ENCODE measurements around the gene CLDN6.

Gene CLDN6

DNA sequence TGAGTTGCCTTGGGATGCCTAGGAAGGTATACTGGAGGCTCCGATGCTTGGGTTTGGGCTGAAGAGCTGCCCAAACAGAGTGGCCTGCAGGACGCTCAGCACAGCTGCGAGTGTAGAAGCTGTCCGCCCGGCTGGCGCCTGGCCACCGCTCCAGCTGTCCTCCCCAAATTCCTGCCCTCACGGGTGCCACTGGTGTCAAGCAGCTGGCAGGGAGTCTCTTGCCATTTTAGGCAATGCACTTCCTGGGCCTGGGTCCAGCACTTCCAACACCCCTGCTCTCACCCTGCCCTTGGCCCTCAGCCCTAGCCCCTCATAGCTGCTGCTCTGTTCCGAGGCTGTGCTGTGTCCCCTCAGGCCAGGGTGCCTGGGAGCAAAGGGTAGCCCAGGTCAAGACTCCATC is 32.5 kb downstream of the CLDN6 start:
- DNase-seq: peak; percentile 69

DNA sequence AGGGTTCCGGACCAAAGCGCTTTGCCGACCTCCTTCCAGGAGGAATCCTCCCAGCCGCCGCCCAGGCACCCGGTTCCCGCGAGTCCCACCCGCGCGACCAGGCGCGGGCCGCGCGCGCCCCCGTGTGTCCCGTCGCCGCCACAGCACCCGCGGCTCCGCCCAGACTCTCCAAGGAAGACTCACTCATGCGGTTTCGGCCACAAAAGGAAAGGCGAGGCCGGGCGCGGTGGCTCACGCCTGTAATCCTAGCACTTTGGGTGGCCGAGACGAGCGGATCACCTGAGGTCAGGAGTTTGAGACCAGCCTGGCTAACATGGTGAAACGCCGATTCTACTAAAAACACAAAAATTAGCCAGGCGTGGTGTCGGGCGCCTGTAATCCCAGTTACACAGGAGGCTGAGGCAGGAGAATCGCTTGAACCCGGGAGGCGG is 34.3 kb downstream of the CLDN6 start:
- DNase-seq: peak; percentile 92

DNA sequence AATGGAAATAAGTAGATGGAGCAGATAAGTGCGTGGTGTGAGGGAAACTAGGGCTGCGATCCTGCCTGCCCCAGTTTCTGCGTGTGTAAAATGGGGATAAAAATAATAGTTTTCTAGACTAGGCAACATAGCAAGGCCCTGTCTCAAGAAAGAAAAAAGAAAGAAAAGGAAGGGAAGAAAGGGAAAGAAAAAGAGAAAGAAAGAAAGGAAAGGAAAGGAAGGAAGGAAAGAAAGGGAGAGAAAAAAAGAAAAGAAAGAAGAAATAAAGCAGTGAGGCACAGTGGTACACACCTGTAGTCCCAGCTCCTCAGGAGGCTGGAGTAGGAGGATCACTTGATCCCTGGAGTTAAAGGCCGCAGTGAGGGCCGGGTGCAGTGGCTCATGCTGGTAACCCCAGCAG is 35.6 kb downstream of the CLDN6 start:
- no peak for DNase-seq

DNA sequence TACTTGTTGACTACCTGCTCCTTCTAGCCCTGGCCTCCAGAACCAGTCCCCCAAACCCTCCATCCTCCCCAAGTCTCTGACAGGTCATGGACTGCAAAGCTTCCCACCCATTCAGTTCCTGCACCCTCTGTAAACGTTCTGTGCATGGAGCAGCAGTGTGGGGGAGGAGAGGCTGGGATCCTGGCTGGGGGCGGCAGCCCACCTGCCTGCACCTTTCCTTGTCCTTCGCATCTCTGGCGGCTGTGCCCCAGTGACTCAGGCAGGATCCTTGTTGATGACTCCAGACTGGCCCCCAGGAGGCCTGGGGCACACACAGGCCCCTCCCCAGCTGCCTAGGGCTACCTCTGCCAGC is 36.1 kb downstream of the CLDN6 start:
- peak; percentile 38 for DNase-seq

DNA sequence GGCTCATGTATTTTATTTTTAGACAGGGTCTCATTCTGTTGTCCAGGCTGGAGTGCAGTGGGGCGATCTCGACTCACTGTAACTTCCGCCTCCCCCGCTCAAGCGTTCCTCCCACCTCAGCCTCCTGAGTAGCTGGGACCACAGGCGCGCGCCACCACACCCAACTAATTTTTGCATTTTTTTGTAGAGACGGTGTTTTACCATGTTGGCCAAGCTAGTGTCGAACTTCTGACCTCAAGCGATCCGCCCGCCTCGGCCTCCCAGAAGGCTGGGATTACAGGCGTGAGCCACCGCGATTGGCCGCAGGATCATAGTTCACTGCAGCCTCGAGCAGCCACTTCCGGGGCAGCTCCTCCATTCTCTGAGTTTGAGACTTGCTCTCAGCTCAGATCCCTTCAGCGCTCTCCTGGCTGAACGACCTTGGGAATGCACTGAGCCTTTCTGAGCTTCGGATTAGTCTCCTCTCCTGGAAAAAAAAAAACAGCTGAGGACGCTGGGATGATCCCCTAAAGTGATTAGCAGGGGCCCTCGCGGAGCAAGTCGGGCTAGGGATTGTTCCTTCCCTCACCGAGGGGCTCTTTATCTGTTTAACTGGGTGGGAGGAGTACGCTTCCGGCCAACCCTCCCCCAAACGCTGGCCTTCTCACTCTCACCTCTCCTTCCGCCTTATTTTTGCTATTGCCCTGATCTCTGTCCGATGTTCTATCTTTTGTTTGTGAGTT is 36.6 kb downstream of the CLDN6 start:
- no peak for DNase-seq

DNA sequence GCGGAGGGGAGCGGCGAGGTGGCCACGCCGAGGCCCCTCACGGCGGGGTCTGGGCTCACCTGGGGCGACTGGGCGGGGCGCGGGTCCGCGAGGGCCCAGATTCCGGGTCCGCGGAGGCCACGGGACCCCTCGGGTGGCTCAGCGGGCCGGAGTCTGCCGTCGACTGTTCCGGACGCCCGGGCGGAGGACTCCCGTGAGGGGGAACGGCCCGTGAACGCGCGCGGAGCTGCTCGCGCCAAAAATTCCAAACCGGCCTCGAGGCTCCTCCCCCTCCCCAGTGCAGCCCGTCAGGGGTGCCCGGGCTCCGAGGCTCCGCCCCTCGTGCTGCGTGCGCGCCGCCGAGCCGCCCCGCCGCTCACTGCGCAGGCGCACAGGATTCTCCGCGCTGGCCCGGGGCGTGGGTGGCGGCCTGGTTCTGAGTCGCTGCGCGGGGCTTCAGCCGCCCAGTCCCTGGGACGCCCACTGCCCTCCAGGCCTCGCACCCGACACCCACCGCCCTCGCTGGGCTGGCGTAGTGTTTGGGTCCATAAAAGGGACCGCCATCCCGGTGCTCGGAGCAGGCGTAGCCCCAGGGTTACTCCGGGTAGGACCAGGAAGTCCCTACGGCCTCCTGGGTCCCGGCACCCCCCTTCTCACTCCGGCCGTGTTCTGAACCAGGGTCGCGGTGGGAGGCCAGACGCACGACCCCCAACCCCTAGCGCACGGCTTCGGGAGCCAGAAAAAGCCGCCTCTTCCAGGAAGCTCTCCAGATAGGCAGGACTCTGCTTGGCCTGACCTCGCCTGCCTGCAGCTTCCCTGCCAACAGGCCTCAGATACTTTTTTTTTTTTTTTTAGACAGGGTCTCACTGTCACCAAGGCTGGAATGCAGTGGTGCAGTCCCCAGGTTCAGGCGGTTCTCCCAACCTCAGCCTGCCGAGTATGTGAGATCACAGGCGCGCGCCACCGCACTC is 37.5 kb downstream of the CLDN6 start, which contains the start of gene PKMYT1:
Gene PKMYT1, minus strand, starts transcription at position 220 of the 950 bp plus-strand sequence. CDS start 789 bp downstream, outside the sequence.
- DNase-seq: peak; percentile 95

DNA sequence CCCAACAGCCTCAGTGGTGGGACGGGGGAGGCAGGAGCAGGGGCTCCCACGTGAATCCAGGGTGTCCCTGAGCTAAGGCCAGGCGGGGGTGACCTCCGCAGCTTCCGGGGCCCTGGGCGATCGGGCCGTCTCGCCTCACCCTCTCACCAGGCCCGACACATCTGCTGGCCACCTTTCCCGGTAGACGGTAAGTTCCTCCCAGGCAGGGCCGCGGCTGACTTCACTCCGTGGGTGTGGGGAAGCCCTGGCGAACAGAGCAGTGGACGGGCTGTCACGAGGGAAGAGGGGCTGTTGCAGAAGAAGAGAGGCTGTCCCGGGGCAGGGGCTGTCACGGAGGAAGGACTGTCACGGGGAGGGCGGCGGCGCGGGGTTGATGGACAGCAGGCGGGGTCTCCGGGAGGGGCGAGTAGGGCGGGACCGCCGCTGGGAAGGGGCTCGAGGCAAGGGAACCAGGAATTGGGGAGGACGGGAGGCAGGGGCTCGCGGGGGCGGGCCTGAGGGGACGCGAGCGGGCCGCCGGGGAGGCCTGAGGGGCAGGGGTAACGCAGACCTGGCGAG is 38.2 kb downstream of the CLDN6 start:
- DNase-seq: peak; percentile 67

DNA sequence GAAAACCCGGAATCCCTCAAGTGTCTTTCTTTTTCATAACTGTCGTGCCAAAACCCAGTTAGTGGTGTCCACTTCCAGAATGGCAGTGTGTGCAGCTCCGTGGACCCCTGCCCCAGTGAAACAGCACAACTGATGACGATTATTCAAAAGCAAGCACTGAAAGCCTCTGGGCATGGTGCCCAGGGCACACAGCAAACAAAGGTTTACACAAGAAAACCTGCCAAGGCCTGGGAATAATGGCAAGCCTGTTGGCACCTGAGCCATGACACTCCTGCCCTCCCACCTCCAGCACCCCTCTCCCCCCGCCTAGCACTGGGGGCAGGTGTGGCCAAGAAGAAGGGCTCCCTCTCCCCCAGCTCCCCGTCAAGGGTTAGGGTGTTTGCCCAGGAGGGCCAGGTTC is 40.5 kb downstream of the CLDN6 start:
- DNase-seq: peak; percentile 93

DNA sequence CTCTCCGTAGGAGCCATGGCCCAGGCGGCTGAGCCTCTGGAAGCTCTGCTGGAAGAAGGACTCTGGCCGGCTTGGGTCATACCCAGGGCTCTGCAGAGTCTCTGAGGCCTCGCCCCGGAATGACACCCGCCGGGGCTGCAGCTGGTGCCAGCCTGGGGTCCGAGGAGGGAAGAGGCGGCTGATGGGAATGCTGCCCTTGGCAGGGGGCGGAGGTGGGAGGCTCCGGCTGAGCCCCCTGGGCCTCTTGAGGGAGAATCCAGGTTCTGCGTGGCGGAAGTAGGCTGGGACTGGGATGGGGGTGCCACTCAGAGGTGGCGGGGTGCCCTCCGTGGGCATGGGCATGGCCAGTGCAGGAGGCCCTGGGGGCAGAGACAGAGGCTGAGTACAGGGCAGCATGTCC is 41.3 kb downstream of the CLDN6 start:
- DNase-seq: no peak

DNA sequence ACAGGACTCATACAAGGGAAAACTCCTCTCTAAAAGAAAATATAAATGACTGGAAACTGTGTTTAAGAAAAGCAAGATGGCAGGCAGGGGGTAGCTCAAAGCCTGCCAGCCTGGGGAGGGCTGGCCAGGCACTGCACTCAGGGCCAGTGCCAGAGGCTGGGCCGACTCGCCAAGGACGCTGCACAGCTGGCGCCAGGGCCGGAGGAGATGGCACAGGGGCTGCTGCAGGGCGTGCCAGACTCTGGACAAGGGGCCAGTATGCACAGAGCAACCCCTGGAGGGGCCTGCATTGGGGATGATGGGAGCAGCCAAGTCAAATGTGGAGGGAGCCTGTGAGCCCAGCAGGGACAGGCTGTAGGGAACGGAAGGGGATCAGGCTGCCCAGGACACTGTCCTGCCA is 41.8 kb downstream of the CLDN6 start:
- no peak for DNase-seq

DNA sequence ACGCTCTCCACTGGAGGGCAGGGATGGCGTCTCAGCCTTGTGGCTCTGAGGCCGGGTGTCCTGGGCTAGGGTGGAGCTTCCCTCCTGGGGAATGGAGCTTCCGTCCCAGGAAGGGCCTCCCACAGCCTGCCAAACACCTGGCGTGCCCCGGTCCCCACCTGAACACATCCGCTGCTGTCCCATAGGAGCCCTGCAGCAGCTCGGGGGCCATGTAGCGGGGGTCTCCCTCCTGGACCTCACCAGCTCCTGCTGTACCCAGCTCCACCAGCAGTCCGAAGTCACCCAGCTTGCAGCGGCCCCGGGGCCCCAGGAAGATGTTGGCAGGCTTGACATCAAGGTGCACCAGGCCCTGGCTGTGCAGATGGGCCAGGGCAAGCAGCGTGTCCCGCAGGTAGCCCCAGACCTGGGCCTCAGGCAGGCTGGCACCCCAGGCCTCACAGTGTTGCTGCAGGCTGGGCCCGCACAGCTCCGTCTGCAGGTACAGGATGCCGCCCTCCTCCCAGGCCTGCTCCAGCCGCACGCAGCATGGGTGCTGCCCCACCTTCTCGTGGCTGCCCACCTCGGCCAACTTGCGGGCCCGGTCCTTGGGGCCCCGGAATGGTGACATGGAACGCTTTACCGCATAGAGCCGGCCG is 42.7 kb downstream of the CLDN6 start:
- DNase-seq: no peak

DNA sequence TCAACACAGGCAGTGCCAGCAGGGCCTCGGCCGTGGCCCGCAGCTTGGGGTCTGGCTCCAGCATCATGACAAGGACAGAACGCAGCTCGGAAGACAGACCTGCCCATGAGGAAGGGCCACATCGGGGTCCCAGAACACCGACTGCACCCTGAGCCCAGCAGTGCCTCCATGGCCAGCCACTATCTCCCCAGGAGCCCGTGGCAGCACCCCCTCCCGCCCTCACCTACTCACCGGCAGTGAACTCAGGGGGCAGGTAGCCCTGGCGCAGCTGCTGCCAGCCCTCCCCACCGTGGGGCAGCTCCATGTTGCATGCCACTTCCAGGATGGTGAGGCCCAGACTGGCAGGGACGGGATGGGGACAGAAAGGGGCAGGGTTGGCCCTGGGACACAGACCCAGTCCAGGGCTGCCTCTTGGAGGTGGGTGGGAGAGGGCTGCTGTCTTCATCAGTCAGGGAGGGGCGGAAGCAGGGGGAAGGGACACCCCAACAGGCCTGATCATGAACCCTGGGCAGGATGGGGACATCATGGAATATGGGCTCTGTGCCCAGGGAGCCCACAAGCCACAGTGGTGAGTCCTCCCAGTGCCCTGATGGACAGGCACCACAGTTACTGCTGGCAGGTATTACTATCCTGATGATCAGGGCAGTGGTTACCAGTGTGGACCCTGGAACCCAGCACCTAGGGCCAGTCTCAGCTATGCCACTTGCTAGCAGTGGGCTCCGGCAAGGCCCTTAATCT is 43.5 kb downstream of the CLDN6 start:
- DNase-seq: no peak

DNA sequence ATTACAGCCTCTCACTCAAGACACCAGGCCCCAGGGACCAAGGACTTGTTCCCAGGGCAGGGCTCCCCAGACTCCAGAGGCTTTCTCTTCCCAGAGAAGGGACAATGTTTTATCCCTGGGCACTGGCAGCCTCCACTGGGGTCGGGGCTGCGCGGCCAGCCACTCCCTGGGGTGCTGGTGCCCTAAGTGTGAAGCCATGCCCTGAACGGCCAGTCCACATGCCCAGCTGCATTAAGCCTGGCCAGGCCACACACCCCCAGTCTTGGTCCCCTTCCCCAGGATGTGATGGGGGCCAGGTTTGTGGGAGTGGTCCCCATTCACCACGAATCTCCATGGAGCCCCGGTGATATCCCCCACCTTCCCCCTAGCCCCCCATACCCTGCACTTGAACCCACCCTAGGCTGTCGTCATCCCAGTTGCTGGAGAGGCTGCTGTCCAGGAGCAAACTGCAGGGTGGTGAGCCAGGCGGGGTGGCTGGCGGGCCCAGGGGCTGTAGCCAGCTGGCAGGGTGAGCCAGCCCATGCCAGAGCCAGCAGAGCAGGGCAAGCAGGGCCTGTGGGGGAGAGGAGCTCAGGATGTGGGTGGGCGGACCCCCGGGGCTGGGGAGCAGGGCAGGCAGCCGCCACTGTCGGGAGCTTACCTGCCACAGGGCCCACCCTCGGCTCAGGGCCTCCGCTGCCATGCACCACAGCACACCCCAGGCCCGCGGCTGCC is 44.2 kb downstream of the CLDN6 start:
- DNase-seq: no peak

DNA sequence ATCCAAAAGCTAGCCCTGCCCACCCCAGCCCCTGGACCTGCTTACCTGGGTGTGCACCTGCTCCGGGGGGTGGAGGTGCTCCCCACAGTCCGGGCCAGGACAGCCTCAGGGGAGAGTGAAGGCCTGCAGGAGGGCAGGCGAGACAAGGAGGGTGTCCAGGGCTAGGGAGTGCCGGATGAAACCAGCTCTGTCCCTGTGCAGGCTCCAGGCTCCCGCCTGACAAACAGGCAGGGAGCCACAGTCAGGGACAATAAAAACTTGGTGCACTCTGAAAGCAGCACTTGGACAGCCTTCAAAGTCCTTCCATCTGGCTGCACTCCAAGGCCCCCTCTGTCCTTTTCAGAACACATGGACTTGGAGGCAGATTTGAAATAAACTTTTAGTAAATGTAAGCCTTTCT is 44.9 kb downstream of the CLDN6 start:
- peak; percentile 66 for DNase-seq

DNA sequence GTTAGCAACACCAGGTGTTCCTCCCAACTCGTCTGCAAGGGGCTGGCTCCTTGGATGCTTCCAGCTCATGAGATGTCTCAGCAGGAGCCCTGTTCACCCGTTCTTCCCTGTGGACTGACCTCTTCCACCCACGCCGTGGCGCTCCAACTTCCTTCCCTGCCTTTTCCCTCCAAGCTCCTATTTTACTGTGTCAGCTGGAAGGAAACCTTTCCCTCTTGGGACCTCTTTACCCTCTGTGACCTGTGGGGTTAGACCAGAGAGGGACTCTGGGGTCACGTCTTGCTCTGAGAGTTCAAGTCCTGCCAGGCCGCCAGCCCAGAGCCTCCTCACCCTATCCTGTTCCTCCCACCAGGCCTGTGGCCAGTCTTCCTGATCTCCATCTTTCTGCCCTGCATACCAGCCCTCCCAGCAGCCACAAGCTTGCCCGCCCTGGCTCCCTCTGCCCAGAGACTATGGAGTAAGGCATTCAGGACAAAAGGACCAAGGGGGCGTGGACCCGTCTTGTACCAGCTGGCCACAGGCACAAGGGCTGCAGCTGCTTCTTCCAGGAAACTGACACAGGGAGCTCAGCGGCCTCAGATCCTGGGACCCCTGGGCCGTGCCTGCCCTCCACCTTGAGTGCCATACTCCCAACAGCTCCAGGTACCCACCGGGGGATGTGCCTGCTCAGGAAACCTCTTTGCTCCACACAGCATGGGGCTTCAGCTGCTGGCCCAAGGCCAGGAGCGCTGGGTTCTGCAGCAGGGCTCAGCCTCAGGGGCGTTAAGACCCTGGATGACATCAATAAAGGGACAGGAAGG is 45.8 kb downstream of the CLDN6 start:
- peak; percentile 72 for DNase-seq

DNA sequence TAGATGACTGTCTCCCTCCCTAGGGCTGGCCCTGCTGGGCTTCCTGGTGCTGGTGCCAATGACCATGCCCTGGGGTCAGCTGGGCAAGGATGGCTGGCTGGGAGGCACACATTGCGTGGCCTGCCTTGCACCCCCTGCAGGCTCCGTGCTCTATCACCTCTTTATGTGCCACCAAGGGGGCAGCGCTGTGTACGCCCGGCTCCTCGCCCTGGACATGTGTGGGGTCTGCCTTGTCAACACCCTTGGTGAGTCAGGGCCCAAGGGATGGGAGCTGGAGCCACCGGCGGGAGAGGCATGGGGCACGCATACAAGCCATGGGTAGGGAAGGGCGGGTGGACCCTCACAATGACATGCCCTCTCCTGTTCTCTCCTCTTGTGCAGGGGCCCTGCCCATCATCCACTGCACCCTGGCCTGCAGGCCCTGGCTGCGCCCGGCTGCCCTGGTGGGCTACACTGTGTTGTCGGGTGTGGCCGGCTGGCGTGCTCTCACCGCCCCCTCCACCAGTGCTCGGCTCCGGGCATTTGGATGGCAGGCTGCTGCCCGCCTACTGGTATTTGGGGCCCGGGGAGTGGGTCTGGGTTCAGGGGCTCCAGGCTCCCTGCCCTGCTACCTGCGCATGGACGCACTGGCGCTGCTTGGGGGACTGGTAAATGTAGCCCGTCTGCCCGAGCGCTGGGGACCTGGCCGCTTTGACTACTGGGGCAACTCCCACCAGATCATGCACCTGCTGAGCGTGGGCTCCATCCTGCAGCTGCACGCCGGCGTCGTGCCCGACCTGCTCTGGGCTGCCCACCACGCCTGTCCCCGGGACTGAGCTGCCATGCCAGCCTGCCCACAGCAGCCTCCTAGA is 46.6 kb downstream of the CLDN6 start:
- DNase-seq: no peak

DNA sequence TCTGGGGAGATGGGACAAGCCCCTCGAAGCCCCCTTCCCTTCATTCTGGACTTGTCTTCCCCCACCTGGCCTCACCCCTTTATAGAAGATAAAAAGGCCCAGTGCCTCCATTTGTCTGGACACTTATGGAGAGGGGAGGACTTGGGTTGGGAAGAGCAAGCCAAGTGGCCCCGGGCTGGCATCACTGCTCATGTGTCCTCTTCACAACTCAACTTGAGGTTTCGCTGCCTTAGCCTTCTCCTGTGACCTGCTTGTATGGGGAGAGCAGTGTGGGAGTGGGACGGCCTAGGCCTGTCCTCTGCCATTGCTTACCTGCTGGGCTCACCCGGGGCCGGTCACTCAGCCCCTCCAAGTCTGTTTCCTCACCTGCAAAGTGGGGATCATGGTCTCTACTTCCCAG is 47.4 kb downstream of the CLDN6 start:
- peak; percentile 47 for DNase-seq

DNA sequence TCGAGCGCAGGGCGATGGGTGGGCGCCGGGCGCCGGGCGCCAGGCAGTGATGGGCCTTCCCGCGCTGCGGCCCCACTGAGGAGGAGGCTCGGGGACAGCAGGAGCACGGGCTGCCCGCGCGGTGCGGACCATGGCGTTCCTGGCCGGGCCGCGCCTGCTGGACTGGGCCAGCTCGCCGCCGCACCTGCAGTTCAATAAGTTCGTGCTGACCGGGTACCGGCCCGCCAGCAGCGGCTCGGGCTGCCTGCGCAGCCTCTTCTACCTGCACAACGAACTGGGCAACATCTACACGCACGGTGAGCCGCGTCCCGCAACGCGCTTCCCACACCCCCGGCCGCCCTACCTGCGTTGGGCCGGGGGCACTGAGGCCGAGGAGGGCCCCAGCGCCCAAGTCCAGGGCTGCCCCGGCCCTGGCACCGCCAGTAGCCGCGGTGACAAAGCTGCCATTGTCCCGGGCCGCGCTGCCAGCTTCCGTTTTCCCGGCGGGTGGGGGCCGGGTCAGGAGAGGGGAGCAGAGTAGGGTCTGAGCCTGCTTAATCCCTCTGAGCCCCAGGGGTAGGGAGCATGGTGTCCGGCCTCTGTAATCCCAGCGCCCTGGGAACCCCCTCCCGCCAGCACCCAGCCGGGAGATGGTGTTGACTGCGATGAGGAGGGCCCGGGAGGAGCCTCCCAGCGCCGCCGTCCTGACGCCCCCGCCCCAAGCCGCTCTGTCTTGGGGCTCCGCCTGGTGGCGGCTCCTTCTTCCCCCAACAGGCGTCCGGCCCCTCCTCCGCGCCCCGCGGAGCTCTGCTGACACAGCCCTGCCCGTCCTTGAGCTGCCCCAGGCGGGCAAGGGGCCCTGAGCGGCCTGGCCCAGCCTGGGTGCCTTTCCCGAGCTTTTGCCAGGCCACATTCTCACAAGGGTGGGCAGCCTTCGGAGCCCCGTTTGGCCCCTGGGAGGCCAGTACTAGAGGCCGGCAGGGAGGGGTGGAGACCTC is 48.1 kb downstream of the CLDN6 start:
- peak; percentile 91 for DNase-seq
